Measurements from ENCODE around the gene FBXO40. TPM values are rescaled to one million over a fixed set of nuclear protein-coding genes. Genes with fewer than 3 reads are reported as not detected.

Gene FBXO40
- total and polyA plus RNA-seq, 10 of the 15 experiments (the other 5 are each of a cell fraction or from before 2014, with no cell fraction given): 0.03 to 0.05 (median 0.04) TPM; not detected in 7

- TF ChIP-seq IRF5 (IDR thresholded peaks at IDR 0.05; ENCODE audit: borderline replicate concordance) (no peak), NRF1 (conservative IDR thresholded peaks at IDR 0.05; ENCODE audit: low read depth, low read length) (no peak), ETV6 (conservative IDR thresholded peaks at IDR 0.05 in 1 of 2, IDR thresholded peaks at IDR 0.05 in 1 of 2; ENCODE audit: borderline replicate concordance in 1 of 2, low read depth in 1 of 2) (no peak), RAD21 (IDR thresholded peaks at IDR 0.05; ENCODE audit: insufficient read depth, low read depth, low read length) (no peak), MYB (IDR thresholded peaks at IDR 0.05; ENCODE audit: borderline replicate concordance, low read depth, low read length) (no peak), HSF1 (IDR thresholded peaks at IDR 0.05; ENCODE audit: low read depth, low read length) (no peak), SRF (IDR thresholded peaks at IDR 0.05; ENCODE audit: low read depth in 2 of 2, low read length in 2 of 2) (0 out of 4 replicates have a peak, but pooled peaks of 1 of the 2 experiments have one; percentile 15), SKIL (IDR thresholded peaks at IDR 0.05; ENCODE audit: low read depth, poor library complexity, severe bottlenecking) (peak; percentile 14), POLR2AphosphoS5 (IDR thresholded peaks at IDR 0.05; ENCODE audit: low read length) (peak; percentile 46; the same call in 1 of the 2 replicates), SREBF2 (IDR thresholded peaks at IDR 0.05; ENCODE audit: low read length) (no peak), PKNOX1 (IDR thresholded peaks at IDR 0.05) (no peak), ASH2L (IDR thresholded peaks at IDR 0.05; ENCODE audit: borderline replicate concordance, low read depth) (no peak), ZNF207 (IDR thresholded peaks at IDR 0.05; ENCODE audit: borderline replicate concordance) (no peak), ZNF687 (IDR thresholded peaks at IDR 0.05) (no peak), MLLT1 (IDR thresholded peaks at IDR 0.05) (no peak)
These were observed 47.4 kb upstream of the FBXO40 start, which contains the start of gene POLQ (continued) for GRCh38 chr3:121545574-121546455.
